GM10248 (cell line): Measurements from ENCODE around the gene CMPK1.

ENCODE experiments used
- CTCF ChIA-PET: fragments of 300-600 bp; sonication (Branson Sonifier 250); formaldehyde crosslinking; extraction: SDS; loops from one replicate; lab custom pipeline; 2021; ENCODE audit warnings: antibody characterized with exemption; lab: Yijun Ruan, JAX
- POLR2A ChIA-PET: fragments of 350-650 bp; sonication (Branson Sonifier 250); formaldehyde crosslinking; extraction: SDS; loops from one replicate; lab custom pipeline; 2020; ENCODE audit warnings: antibody characterized with exemption; lab: Yijun Ruan, JAX
- DNase-seq: peaks from one replicate; pipeline ENCODE4 v3.0.0; 2012; ENCODE audit errors: extremely low spot score
- TF ChIP-seq, protein P1 (sequence below): IDR thresholded peaks from 2 replicates; pipeline ENCODE4 v1.5.1; 2012; ENCODE audit warnings: mild to moderate bottlenecking, low read depth; ENCODE audit errors: extremely low read depth, missing control alignments, control extremely low read depth

Gene CMPK1

DNA sequence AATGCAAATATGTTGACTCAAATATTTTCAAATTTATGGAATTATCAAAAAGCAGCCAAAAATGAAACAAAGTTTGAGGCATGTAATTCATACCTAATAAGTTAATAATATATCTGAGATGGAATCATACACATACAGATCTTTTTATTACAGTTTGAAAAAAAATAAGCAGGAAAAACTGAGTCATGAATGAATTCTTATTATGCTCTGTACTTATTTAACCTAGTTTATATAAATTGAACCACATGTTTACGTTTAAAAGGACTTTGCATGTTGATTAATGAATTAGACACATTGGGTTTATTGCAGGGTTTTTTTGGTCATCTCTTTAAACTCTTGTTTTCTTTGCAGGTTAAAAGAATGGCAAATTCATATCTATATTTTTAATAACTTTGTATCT is 40.9 kb downstream of the CMPK1 start:
- TF ChIP-seq, protein P1, sequence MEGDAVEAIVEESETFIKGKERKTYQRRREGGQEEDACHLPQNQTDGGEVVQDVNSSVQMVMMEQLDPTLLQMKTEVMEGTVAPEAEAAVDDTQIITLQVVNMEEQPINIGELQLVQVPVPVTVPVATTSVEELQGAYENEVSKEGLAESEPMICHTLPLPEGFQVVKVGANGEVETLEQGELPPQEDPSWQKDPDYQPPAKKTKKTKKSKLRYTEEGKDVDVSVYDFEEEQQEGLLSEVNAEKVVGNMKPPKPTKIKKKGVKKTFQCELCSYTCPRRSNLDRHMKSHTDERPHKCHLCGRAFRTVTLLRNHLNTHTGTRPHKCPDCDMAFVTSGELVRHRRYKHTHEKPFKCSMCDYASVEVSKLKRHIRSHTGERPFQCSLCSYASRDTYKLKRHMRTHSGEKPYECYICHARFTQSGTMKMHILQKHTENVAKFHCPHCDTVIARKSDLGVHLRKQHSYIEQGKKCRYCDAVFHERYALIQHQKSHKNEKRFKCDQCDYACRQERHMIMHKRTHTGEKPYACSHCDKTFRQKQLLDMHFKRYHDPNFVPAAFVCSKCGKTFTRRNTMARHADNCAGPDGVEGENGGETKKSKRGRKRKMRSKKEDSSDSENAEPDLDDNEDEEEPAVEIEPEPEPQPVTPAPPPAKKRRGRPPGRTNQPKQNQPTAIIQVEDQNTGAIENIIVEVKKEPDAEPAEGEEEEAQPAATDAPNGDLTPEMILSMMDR: no peak
- POLR2A ChIA-PET: no interaction called here
- CTCF ChIA-PET: interaction anchor here (1.5 kb wide), 1 partner anchor 14 kb away, joined by 4 read pairs; no protein-coding TSS in a partner anchor

DNA sequence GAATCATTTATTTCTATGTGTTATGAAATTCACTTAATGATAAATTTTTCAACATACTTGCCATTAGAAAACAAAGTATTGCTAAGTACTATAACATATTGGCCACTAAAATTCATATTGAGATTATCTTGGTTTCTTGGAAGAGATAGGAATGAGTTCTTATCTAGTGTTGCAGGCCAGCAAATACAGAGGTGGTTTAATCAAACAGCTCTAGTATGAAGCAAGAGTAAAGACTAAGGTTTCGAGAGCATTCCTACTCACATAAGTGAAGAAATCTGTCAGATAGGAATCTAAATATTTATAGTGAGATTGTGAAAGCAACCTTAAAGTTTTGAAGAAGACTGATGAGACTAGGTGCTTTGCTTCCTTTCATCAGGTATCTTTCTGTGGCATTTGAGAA is 44.6 kb downstream of the CMPK1 start:
- no peak for DNase-seq
- POLR2A ChIA-PET: no interaction called here
- CTCF ChIA-PET: no interaction called here
- TF ChIP-seq, protein P1: no peak

More for the DNA sequence above, 40.9 kb downstream of the CMPK1 start:
- no peak for DNase-seq

DNA sequence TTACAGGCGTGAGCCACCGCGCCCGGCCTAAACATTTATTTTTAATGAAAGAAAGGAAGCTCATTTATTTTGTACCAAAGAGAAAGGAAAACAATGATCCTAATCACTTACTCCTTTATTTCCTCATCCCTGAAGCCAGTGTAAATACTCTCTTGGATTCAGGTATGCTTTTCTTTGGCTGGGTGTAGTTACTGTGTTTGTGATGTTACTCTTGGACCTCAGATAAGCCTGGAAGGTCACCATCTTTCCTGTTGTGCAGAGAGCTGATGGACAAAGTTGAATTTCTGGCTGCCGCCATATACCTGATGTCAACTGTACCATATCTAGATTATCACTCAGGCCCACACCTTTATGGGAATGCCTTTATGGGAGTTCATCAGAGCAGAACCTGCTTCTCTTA is 47.1 kb downstream of the CMPK1 start:
- DNase-seq: no peak
- ChIA-PET CTCF (interaction anchor here (1.0 to 3.8 kb wide), 9 partner anchors 8 to 345 kb away, joined by 3 to 11 read pairs (median 5); partner anchors contain the start of gene FOXD2), POLR2A (no interaction called here)
- TF ChIP-seq, protein P1: no peak

DNA sequence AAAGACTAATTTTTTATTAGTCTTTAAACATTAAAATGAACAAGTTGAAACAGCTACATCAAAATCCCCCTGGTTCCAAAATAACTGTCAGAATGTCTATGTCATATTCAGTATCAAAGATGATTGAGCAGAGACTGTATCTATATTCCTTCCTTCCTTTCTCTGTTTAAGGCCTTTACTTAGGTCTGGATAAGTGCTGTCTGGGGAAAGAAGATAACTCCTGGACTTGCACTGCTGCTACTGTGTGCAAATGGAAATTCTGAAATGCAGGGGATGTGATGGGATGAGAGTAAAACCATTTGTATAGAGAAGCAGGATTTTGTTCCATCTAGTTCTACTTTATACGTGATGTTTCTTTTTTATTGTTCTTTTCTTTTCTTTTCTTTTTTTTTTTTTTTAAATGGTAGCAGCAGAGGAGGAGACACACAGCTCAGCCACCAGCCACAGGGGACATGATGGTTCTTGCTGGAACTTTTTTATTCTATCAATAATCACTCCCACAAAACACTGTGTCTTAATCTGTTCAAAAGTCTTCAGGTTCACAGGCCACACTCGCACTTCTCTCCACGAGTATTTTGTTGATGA is 48.9 kb downstream of the CMPK1 start:
- DNase-seq: no peak
- TF ChIP-seq, protein P1: no peak
- ChIA-PET CTCF (interaction anchor here (1.1 to 3.8 kb wide), 4 partner anchors 11 to 344 kb away, joined by 3 to 10 read pairs (median 6); no protein-coding TSS in a partner anchor), POLR2A (no interaction called here)

DNA sequence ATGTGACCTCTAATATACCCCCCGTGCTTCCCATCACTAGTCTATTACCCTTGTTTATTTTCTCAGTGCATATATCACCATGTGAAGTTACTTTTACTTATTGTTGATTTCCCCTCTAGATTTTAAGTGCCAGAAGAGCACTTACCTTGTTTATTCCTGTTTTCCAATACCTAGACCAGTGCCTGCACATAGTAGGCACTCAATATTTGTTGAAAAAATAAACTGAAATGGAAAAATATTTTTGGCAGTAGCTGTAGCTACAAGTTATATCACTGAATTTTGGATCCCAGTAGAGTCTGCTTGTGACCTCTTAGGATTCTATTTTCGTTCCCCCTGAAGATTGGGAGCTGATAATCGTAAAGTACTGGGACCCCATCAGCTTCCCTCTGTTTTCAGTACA is 50.5 kb downstream of the CMPK1 start:
- DNase-seq: no peak
- ChIA-PET POLR2A (no interaction called here), CTCF (interaction anchor here (0.7 to 1.6 kb wide), 5 partner anchors 16 to 342 kb away, joined by 3 to 4 read pairs (median 3); no protein-coding TSS in a partner anchor)
- TF ChIP-seq, protein P1: no peak

DNA sequence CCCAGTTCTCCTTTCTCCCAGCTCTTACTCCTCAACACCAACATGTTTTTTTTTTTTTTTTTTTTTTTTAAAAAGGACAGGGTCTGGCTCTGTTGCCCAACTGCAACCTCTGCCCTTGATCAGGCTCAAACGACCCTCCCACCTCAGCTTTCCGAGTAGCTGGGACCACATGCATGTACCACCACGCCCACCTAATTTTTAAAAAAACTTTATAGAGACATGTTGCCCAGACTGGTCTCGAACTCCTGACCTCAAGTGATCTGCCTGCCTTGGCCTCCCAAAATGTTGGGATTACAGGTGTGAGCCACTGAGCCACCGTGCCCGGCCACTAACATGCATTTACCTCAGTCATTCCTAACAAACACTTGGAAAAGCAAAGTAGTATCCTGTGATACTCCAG is 51.4 kb downstream of the CMPK1 start:
- CTCF ChIA-PET: interaction anchor here (1.0 to 1.5 kb wide), 3 partner anchors 21 to 341 kb away, joined by 3 to 4 read pairs (median 4); partner anchors contain the start of gene FOXD2
- POLR2A ChIA-PET: no interaction called here
- TF ChIP-seq, protein P1: no peak

More for the DNA sequence above, 51.4 kb downstream of the CMPK1 start:
- no peak for DNase-seq
